ENCODE data around the gene SLC25A10. TPM values are rescaled to one million over a fixed set of nuclear protein-coding genes. Genes with fewer than 3 reads are reported as not detected.

The SLC25A10 gene
- total RNA-seq, 1 experiment from 2014 or later: 117 TPM

GRCh38 chr17:81705518-81706231, 6.4 kb upstream of the SLC25A10 start:
- Histone ChIP-seq H3K79me2 (ENCODE audit: low read length) (peaks cover 61% of the 10 kb centered on the region), H4K20me1 (ENCODE audit: low read length) (peaks cover 15% of the 10 kb centered on the region; the same call in 1 of the 2 replicates), H3K4me3 (ENCODE audit: low read length) (no peak overlapping the region), H3K36me3 (ENCODE audit: low read depth, low read length) (peaks cover 40% of the 10 kb centered on the region), H3K9me3 (ENCODE audit: low read length) (no peaks in the 10 kb centered on the region), H3K27me3 (ENCODE audit: low read length) (no peaks in the 10 kb centered on the region), H3K9me2 (replicated peaks; ENCODE audit: low read length) (no peaks in the 10 kb centered on the region), H3K9ac (ENCODE audit: low read length) (no peak overlapping the region), H3F3A (ENCODE audit: low read length, unreplicated experiment) (no peaks in the 10 kb centered on the region), H3K4me1 (ENCODE audit: insufficient read depth, low read length) (peaks cover 30% of the 10 kb centered on the region), H3K4me2 (ENCODE audit: low read length) (no peak overlapping the region), H3K27ac (ENCODE audit: low read length) (no peak overlapping the region), H2AFZ (ENCODE audit: low read length) (no peak overlapping the region)
- TF ChIP-seq EZH2 (IDR thresholded peaks at IDR 0.05; ENCODE audit: low read length, unreplicated experiment): no peak
- no peak for TF ChIP-seq EZH2phosphoT487 (IDR thresholded peaks at IDR 0.05; ENCODE audit: borderline replicate concordance, low read length)
- no peak for TF ChIP-seq CTCF (conservative IDR thresholded peaks at IDR 0.05; ENCODE audit: low read depth, low read length)
- DNase-seq: no peak
- intact Hi-C loops (cut with micrococcal nuclease): no loop called here
- BruUV-seq (replicated peaks): no TSS peak
- POLR2A ChIA-PET (ENCODE audit: unreplicated experiment): no interaction called here
- ATAC-seq: no peak
- CTCF ChIA-PET: no interaction called here

- Histone ChIP-seq H3K79me2 (ENCODE audit: low read length) (peaks cover 55% of the 10 kb centered on the region), H3K9ac (ENCODE audit: low read length) (no peak overlapping the region), H3K27ac (ENCODE audit: low read length) (no peak overlapping the region), H3K4me3 (ENCODE audit: low read length) (no peak overlapping the region), H3K4me2 (ENCODE audit: low read length) (no peak overlapping the region), H3K27me3 (ENCODE audit: low read length) (no peaks in the 10 kb centered on the region), H3K9me3 (ENCODE audit: low read length) (no peaks in the 10 kb centered on the region), H3F3A (ENCODE audit: low read length, unreplicated experiment) (peaks cover 5% of the 10 kb centered on the region), H3K9me2 (replicated peaks; ENCODE audit: low read length) (no peaks in the 10 kb centered on the region), H2AFZ (ENCODE audit: low read length) (no peak overlapping the region), H3K4me1 (ENCODE audit: insufficient read depth, low read length) (peaks cover 30% of the 10 kb centered on the region), H4K20me1 (ENCODE audit: low read length) (peaks cover 10% of the 10 kb centered on the region; the same call in 1 of the 2 replicates), H3K36me3 (ENCODE audit: low read depth, low read length) (peaks cover 35% of the 10 kb centered on the region)
- TF ChIP-seq EZH2phosphoT487 (IDR thresholded peaks at IDR 0.05; ENCODE audit: borderline replicate concordance, low read length) (no peak), CTCF (conservative IDR thresholded peaks at IDR 0.05; ENCODE audit: low read depth, low read length) (no peak), EZH2 (IDR thresholded peaks at IDR 0.05; ENCODE audit: low read length, unreplicated experiment) (no peak)
- ChIA-PET POLR2A (ENCODE audit: unreplicated experiment) (no interaction called here), CTCF (no interaction called here)
- intact Hi-C loops (cut with micrococcal nuclease): no loop called here
- no TSS peak for BruUV-seq (replicated peaks)
- no peak for DNase-seq
- ATAC-seq: no peak
Observed at GRCh38 chr17:81706232-81706611, 5.9 kb upstream of the SLC25A10 start.

All from PC-3 (cell line).